ENCODE data around the gene MYO3B. TPM values are rescaled to one million over a fixed set of nuclear protein-coding genes. Genes with fewer than 3 reads are reported as not detected.

The MYO3B gene
- total and polyA plus RNA-seq, 2 of the 8 experiments (the other 6 are each of a cell fraction or from before 2014, with no cell fraction given) = 0.17 to 0.19 TPM

DNA sequence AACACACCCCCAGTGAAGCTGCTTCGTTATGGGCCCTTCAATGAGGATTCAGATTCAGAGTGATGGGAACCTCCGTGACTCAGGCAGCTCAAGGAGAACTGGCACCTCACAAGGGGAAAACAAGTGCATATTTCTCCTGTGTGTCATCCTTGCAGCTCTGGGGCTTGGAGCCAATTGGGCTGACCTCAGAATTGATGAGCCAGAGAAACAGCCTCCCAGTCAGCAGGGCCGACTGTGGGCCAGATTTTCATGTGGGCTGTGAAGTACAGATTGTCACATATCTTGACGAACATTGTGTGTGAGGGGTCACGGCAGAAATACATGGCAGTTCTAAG, 347.6 kb downstream of the MYO3B start:
- H4K8ac ChIP-seq (ENCODE audit: extremely low read depth, insufficient read depth, low read length) = no peak overlapping the region
- no peaks in the 10 kb centered on the region for H4K20me1 ChIP-seq (replicated peaks in 1 of 2; ENCODE audit: control insufficient read depth in 1 of 2, insufficient read depth in 2 of 2, low read length in 2 of 2)
- H2BK120ac ChIP-seq (replicated peaks; ENCODE audit: low read depth, low read length) = no peak overlapping the region
- H3K27me3 ChIP-seq (replicated peaks in 1 of 4; ENCODE audit: control insufficient read depth in 3 of 4, extremely low read depth in 1 of 4, insufficient read depth in 3 of 4, low read length in 3 of 4) = 0 out of 7 replicates have a peak, but pooled peaks cover 0 to 4% (median 0%) of the 10 kb centered on the region in 4 experiments
- H2BK12ac ChIP-seq (ENCODE audit: low read depth, low read length) = no peak overlapping the region
- no peak overlapping the region for H2BK15ac ChIP-seq (ENCODE audit: low read length)
- no peak overlapping the region for H3K23ac ChIP-seq (ENCODE audit: insufficient read length)
- FAIRE-seq (no peak), DNase-seq (ENCODE audit: low read depth in 1 of 2, low spot score in 2 of 2) (no peak)
- TF ChIP-seq ATF2 (IDR thresholded peaks at IDR 0.05; ENCODE audit: low read length) (no peak), NRF1 (IDR thresholded peaks at IDR 0.05; ENCODE audit: low read depth, low read length) (no peak), RXRA (IDR thresholded peaks at IDR 0.05; ENCODE audit: insufficient read depth, low read depth, low read length) (no peak), SIRT6 (IDR thresholded peaks at IDR 0.05; ENCODE audit: low read length) (no peak), POLR2A (IDR thresholded peaks at IDR 0.05; ENCODE audit: control extremely low read depth in 1 of 2, low read depth in 2 of 2, low read length in 2 of 2) (no peak), SAP30 (IDR thresholded peaks at IDR 0.05; ENCODE audit: insufficient read depth, insufficient replicate concordance, low read length) (no peak), RBBP5 (IDR thresholded peaks at IDR 0.05; ENCODE audit: borderline replicate concordance, low read depth, low read length) (no peak), BACH1 (IDR thresholded peaks at IDR 0.05; ENCODE audit: low read length) (no peak), CHD2 (IDR thresholded peaks at IDR 0.05; ENCODE audit: low read length) (no peak), SP1 (IDR thresholded peaks at IDR 0.05; ENCODE audit: low read depth, low read length) (no peak)
- TF ChIP-seq, protein P1, sequence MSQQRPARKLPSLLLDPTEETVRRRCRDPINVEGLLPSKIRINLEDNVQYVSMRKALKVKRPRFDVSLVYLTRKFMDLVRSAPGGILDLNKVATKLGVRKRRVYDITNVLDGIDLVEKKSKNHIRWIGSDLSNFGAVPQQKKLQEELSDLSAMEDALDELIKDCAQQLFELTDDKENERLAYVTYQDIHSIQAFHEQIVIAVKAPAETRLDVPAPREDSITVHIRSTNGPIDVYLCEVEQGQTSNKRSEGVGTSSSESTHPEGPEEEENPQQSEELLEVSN (IDR thresholded peaks at IDR 0.05) = no peak
- H3K27ac ChIP-seq (ENCODE audit: low read depth, low read length) = no peak overlapping the region
- ChIA-PET CTCF (ENCODE audit: partially characterized antibody) (no interaction called here), POLR2A (ENCODE audit: partially characterized antibody) (no interaction called here)
- H3K23me2 ChIP-seq (ENCODE audit: low read depth, low read length) = no peaks in the 10 kb centered on the region; the same call in 1 of the 2 replicates
- H2BK5ac ChIP-seq (ENCODE audit: low read depth, low read length) = no peak overlapping the region
- H3K56ac ChIP-seq (replicated peaks; ENCODE audit: insufficient read length, low read depth, low read length) = no peak overlapping the region
- H3K4me1 ChIP-seq (replicated peaks in 1 of 4; ENCODE audit: control insufficient read depth in 3 of 4, insufficient read depth in 4 of 4, low read length in 3 of 4) = peaks cover 0 to 5% (median 3%) of the 10 kb centered on the region in 4 experiments; a peak in 3 of 7 replicates
- H2BK20ac ChIP-seq (ENCODE audit: low read length) = no peak overlapping the region
- no peak overlapping the region for H3K4me2 ChIP-seq (ENCODE audit: insufficient read depth in 1 of 2, low read depth in 2 of 2, low read length in 2 of 2)
- no peak overlapping the region for H2AFZ ChIP-seq (ENCODE audit: low read length)
- no peaks in the 10 kb centered on the region for H3K79me1 ChIP-seq (ENCODE audit: low read depth, low read length)
- no peaks in the 10 kb centered on the region for H3K79me2 ChIP-seq (ENCODE audit: control insufficient read depth in 1 of 2, insufficient read depth in 2 of 2, low read length in 2 of 2)
- H3K14ac ChIP-seq (ENCODE audit: insufficient read length) = no peak overlapping the region
- no peak overlapping the region for H2AK5ac ChIP-seq (ENCODE audit: low read depth, low read length)
- H4K91ac ChIP-seq (replicated peaks; ENCODE audit: insufficient read length, low read length) = no peak overlapping the region
- no peak overlapping the region for H4K5ac ChIP-seq (ENCODE audit: insufficient read length, low read depth, low read length)
- WGBS, 2 experiments (ENCODE audit: extremely low coverage in 1 of 2, insufficient coverage in 1 of 2, insufficient read length in 1 of 2, insufficient replicate concordance in 2 of 2, low coverage in 1 of 2, low lambda C conversion rate in 2 of 2, missing lambda C conversion rate in 1 of 2) = 77% methylated on average over 5 of the region's 5 CpGs; no CpG with 5 or more reads in 1 of the 2 experiments
- H3K4me3 ChIP-seq (ENCODE audit: extremely low read depth in 1 of 4, insufficient read depth in 2 of 4, low read depth in 3 of 4, low read length in 4 of 4) = no peak overlapping the region
- no peak overlapping the region for H3K18ac ChIP-seq (ENCODE audit: extremely low read depth, low read length)
- H3K9ac ChIP-seq (replicated peaks in 1 of 4; ENCODE audit: extremely low read depth in 1 of 4, low read depth in 3 of 4, low read length in 3 of 4) = no peak overlapping the region
- no peaks in the 10 kb centered on the region for H3K36me3 ChIP-seq (ENCODE audit: control insufficient read depth in 2 of 4, insufficient read depth in 4 of 4, low read length in 3 of 4)
- no peaks in the 10 kb centered on the region for H3K9me3 ChIP-seq (ENCODE audit: insufficient read depth in 2 of 2, low read depth in 1 of 2, low read length in 1 of 2)
- H3K4ac ChIP-seq (replicated peaks; ENCODE audit: insufficient read length, low read depth, low read length) = no peak overlapping the region
